ENCODE measurements around the gene TTC12. TPM values are rescaled to one million over a fixed set of nuclear protein-coding genes. Genes with fewer than 3 reads are reported as not detected.

TTC12 gene
- polyA plus RNA-seq, 1 of the 3 experiments (the other 2 are of a cell fraction): 15.1 TPM

DNA sequence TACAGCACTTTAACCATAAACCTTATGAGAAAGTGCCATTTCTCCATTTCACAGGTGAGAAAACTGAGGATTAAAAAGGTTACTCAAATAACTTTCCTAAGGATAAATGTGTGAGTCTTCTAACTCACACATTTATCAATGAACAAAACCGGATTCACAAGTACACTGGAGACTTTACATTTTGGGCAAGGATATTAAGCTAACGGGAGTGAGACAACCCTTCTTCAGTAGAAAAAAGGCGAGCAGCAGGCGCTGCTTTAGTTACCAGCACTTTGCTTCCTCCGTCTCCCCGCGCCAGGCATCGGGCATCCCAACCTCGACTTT lies 356 bp upstream of the TTC12 start:
- POLR2A ChIA-PET: interaction anchor here (0.6 to 1.2 kb wide), 4 partner anchors 87 to 417 kb away, joined by 3 read pairs; partner anchors contain the start of gene DRD2
- WGBS (ENCODE audit: low lambda C conversion rate): 10% methylated on average over 9 of the region's 9 CpGs
- H3K9ac ChIP-seq: peak overlapping the region; percentile 65; the same call in 1 of the 2 replicates

More for the DNA sequence above, 356 bp upstream of the TTC12 start:
- Histone ChIP-seq H3F3A (replicated peaks; ENCODE audit: insufficient read depth) (no peaks in the 10 kb centered on the region), H2AFZ (ENCODE audit: low read depth) (peak overlapping the region; percentile 95), H3K9me3 (no peaks in the 10 kb centered on the region), H3K27ac (ENCODE audit: low read depth in 2 of 2, low read length in 1 of 2) (peak overlapping the region; percentile 55 to 77; a peak in 3 of 4 replicates), H3K4me3 (ENCODE audit: low read depth in 2 of 2, low read length in 1 of 2) (peak overlapping the region; percentile 75 to 95), H3K36me3 (replicated peaks in 1 of 2; ENCODE audit: control insufficient read depth in 1 of 2, insufficient read depth in 2 of 2, low read length in 1 of 2) (peaks cover 7 to 14% of the 10 kb centered on the region in 2 experiments), H3K4me2 (peak overlapping the region; percentile 85), H3K4me1 (ENCODE audit: control insufficient read depth in 1 of 2, insufficient read depth in 2 of 2, low read depth in 1 of 2, low read length in 1 of 2) (peaks cover 0 to 13% of the 10 kb centered on the region in 2 experiments; a peak in 2 of 4 replicates), H3K9me2 (no peaks in the 10 kb centered on the region), H4K20me1 (ENCODE audit: insufficient read depth) (no peaks in the 10 kb centered on the region), H3K27me3 (ENCODE audit: insufficient read depth) (no peaks in the 10 kb centered on the region), H3K79me2 (ENCODE audit: insufficient read depth) (no peaks in the 10 kb centered on the region)
- DNase-seq: no peak
- TF ChIP-seq, protein P1, sequence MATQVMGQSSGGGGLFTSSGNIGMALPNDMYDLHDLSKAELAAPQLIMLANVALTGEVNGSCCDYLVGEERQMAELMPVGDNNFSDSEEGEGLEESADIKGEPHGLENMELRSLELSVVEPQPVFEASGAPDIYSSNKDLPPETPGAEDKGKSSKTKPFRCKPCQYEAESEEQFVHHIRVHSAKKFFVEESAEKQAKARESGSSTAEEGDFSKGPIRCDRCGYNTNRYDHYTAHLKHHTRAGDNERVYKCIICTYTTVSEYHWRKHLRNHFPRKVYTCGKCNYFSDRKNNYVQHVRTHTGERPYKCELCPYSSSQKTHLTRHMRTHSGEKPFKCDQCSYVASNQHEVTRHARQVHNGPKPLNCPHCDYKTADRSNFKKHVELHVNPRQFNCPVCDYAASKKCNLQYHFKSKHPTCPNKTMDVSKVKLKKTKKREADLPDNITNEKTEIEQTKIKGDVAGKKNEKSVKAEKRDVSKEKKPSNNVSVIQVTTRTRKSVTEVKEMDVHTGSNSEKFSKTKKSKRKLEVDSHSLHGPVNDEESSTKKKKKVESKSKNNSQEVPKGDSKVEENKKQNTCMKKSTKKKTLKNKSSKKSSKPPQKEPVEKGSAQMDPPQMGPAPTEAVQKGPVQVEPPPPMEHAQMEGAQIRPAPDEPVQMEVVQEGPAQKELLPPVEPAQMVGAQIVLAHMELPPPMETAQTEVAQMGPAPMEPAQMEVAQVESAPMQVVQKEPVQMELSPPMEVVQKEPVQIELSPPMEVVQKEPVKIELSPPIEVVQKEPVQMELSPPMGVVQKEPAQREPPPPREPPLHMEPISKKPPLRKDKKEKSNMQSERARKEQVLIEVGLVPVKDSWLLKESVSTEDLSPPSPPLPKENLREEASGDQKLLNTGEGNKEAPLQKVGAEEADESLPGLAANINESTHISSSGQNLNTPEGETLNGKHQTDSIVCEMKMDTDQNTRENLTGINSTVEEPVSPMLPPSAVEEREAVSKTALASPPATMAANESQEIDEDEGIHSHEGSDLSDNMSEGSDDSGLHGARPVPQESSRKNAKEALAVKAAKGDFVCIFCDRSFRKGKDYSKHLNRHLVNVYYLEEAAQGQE (IDR thresholded peaks at IDR 0.05; ENCODE audit: low read depth, low read length): no peak
- TF ChIP-seq YY1 (IDR thresholded peaks at IDR 0.05; ENCODE audit: low read depth) (no peak), FOXJ3 (CRISPR knock-in tag; IDR thresholded peaks at IDR 0.05) (no peak), GATA2 (CRISPR knock-in tag; IDR thresholded peaks at IDR 0.05) (no peak), RCOR1 (IDR thresholded peaks at IDR 0.05; ENCODE audit: low read length) (no peak), TEAD4 (IDR thresholded peaks at IDR 0.05; ENCODE audit: borderline replicate concordance, insufficient read depth) (no peak), NFIC (IDR thresholded peaks at IDR 0.05; ENCODE audit: borderline replicate concordance) (no peak), EZH2phosphoT487 (IDR thresholded peaks at IDR 0.05; ENCODE audit: borderline replicate concordance, low read depth) (no peak), RAD21 (IDR thresholded peaks at IDR 0.05; ENCODE audit: low read length) (no peak), NRF1 (IDR thresholded peaks at IDR 0.05; ENCODE audit: low read depth, low read length) (no peak), RFX5 (IDR thresholded peaks at IDR 0.05; ENCODE audit: low read length) (no peak)
- TF ChIP-seq, protein P2, sequence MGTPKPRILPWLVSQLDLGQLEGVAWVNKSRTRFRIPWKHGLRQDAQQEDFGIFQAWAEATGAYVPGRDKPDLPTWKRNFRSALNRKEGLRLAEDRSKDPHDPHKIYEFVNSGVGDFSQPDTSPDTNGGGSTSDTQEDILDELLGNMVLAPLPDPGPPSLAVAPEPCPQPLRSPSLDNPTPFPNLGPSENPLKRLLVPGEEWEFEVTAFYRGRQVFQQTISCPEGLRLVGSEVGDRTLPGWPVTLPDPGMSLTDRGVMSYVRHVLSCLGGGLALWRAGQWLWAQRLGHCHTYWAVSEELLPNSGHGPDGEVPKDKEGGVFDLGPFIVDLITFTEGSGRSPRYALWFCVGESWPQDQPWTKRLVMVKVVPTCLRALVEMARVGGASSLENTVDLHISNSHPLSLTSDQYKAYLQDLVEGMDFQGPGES (IDR thresholded peaks at IDR 0.05; ENCODE audit: low read depth, low read length): no peak
- TF ChIP-seq, protein P3, sequence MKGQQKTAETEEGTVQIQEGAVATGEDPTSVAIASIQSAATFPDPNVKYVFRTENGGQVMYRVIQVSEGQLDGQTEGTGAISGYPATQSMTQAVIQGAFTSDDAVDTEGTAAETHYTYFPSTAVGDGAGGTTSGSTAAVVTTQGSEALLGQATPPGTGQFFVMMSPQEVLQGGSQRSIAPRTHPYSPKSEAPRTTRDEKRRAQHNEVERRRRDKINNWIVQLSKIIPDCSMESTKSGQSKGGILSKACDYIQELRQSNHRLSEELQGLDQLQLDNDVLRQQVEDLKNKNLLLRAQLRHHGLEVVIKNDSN (IDR thresholded peaks at IDR 0.05; ENCODE audit: borderline replicate concordance, low read depth): no peak
- TF ChIP-seq, protein P4, sequence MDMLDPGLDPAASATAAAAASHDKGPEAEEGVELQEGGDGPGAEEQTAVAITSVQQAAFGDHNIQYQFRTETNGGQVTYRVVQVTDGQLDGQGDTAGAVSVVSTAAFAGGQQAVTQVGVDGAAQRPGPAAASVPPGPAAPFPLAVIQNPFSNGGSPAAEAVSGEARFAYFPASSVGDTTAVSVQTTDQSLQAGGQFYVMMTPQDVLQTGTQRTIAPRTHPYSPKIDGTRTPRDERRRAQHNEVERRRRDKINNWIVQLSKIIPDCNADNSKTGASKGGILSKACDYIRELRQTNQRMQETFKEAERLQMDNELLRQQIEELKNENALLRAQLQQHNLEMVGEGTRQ (IDR thresholded peaks at IDR 0.05; ENCODE audit: borderline replicate concordance, low read depth, low read length): no peak
- CTCF ChIA-PET: interaction anchor here (1.1 to 2.5 kb wide), 6 partner anchors 9 to 947 kb away, joined by 4 to 9 read pairs (median 5); no protein-coding TSS in a partner anchor
